C4-2B (cell line): ENCODE measurements around the gene TSSK2.

Experiments
- CTCF ChIP-seq: fragments of 450-650 bp; conservative IDR thresholded peaks from 2 replicates; pipeline ENCODE4 v1.5.1; 2017; ENCODE audit warnings: mild to moderate bottlenecking
- ZFX ChIP-seq: fragments of 450-650 bp; IDR thresholded peaks from 2 replicates; pipeline ENCODE4 v1.6.1; 2017

GRCh38 chr22:19090586-19091127, 40.5 kb upstream of the TSSK2 start:
- TF ChIP-seq CTCF (no peak), ZFX (no peak)
